ENCODE data around the gene TMEM255B. TPM values are rescaled to one million over a fixed set of nuclear protein-coding genes. Genes with fewer than 3 reads are reported as not detected.

Gene TMEM255B
- total RNA-seq (2013): 3.7 TPM
- polyA plus RNA-seq (1 to 10 TPM; 5.1 to 7.5 (median 5.9) TPM), polyA minus RNA-seq (1.3 and 1.5 TPM in 2 replicates), total RNA-seq (1.2 to 4.7 (median 2.1) reads per million in 11 experiments)

- Histone ChIP-seq H3K79me2 (ENCODE audit: insufficient read depth, low read length) (no peaks in the 10 kb centered on the region), H3K36me3 (replicated peaks in 1 of 2; ENCODE audit: control insufficient read depth in 1 of 2, insufficient read depth in 2 of 2, low read length in 2 of 2) (no peaks in the 10 kb centered on the region), H2AFZ (ENCODE audit: insufficient read depth, low read depth, low read length, poor library complexity, severe bottlenecking) (peak within 1 kb of the TSS; percentile 91), H3K27me3 (ENCODE audit: control insufficient read depth in 2 of 2, insufficient read depth in 2 of 2, low read length in 2 of 2) (peaks cover 20 to 31% of the 10 kb centered on the region in 2 donors), H3K27ac (ENCODE audit: low read depth in 1 of 2, low read length in 2 of 2) (peak within 1 kb of the TSS; percentile 77 to 95), H4K20me1 (ENCODE audit: insufficient read depth, low read length) (no peaks in the 10 kb centered on the region), H3K4me2 (replicated peaks; ENCODE audit: extremely low read depth, low read length, poor library complexity, severe bottlenecking) (peak within 1 kb of the TSS; percentile 94), H3K9me3 (replicated peaks in 1 of 2; ENCODE audit: control insufficient read depth in 1 of 2, insufficient read depth in 1 of 2, low read length in 2 of 2) (peaks cover 3 to 4% of the 10 kb centered on the region in 2 donors), H3K9ac (ENCODE audit: insufficient read depth, low read length, poor library complexity, severe bottlenecking) (peak within 1 kb of the TSS; percentile 91), H3K4me1 (ENCODE audit: control insufficient read depth in 1 of 2, insufficient read depth in 2 of 2, low read length in 2 of 2) (peaks cover 22 to 33% of the 10 kb centered on the region in 2 donors), H3K4me3 (replicated peaks in 1 of 3; ENCODE audit: low read depth in 2 of 3, low read length in 3 of 3) (peak within 1 kb of the TSS; percentile 59 to 88 (median 76))
- Mint-ChIP-seq H3K9me3 (peaks cover 0 to 9% (median 5%) of the 10 kb centered on the region in 7 donors), H3K36me3 (peaks cover 0 to 3% of the 10 kb centered on the region in 2 donors), H3K4me1 (peaks cover 28% of the 10 kb centered on the region), H3K4me3 (peak within 1 kb of the TSS; percentile 90 to 100), H3K27ac (peak within 1 kb of the TSS; percentile 84 to 94 (median 86)), H3K27me3 (ENCODE audit: low read depth in 3 of 3) (peaks cover 24 to 60% (median 42%) of the 10 kb centered on the region in 3 donors)
- intact Hi-C loops (cut with micrococcal nuclease): no loop called here
- DNase-seq: peak; percentile 87 to 89 (median 88)
- WGBS (ENCODE audit: insufficient coverage): under 1% methylated on average over 80 of the region's 80 CpGs
- TF ChIP-seq CTCF (IDR thresholded peaks at IDR 0.05): peak; percentile 51
These were observed at the start of gene TMEM255B for GRCh38 chr13:113758651-113759524. TMEM255B (plus strand) TSS chr13:113759226; CDS start chr13:113759270, 44 bp downstream.

GRCh38 chr13:113722921-113723320, 36.1 kb upstream of the TMEM255B start:
- Histone ChIP-seq H3K27me3 (ENCODE audit: control insufficient read depth in 2 of 2, insufficient read depth in 2 of 2, low read length in 2 of 2) (no peaks in the 10 kb centered on the region), H4K20me1 (ENCODE audit: insufficient read depth, low read length) (no peaks in the 10 kb centered on the region), H3K4me3 (replicated peaks in 1 of 3; ENCODE audit: low read depth in 2 of 3, low read length in 3 of 3) (no peak overlapping the region), H2AFZ (ENCODE audit: insufficient read depth, low read depth, low read length, poor library complexity, severe bottlenecking) (no peak overlapping the region), H3K4me2 (replicated peaks; ENCODE audit: extremely low read depth, low read length, poor library complexity, severe bottlenecking) (no peak overlapping the region), H3K4me1 (ENCODE audit: control insufficient read depth in 1 of 2, insufficient read depth in 2 of 2, low read length in 2 of 2) (peaks cover 7 to 9% of the 10 kb centered on the region in 2 donors), H3K9ac (ENCODE audit: insufficient read depth, low read length, poor library complexity, severe bottlenecking) (no peak overlapping the region), H3K79me2 (ENCODE audit: insufficient read depth, low read length) (no peaks in the 10 kb centered on the region), H3K27ac (ENCODE audit: low read depth in 1 of 2, low read length in 2 of 2) (no peak overlapping the region), H3K9me3 (replicated peaks in 1 of 2; ENCODE audit: control insufficient read depth in 1 of 2, insufficient read depth in 1 of 2, low read length in 2 of 2) (peaks cover 10 to 20% of the 10 kb centered on the region in 2 donors), H3K36me3 (replicated peaks in 1 of 2; ENCODE audit: control insufficient read depth in 1 of 2, insufficient read depth in 2 of 2, low read length in 2 of 2) (no peaks in the 10 kb centered on the region)
- H3K36me3 Mint-ChIP-seq: no peaks in the 10 kb centered on the region
- intact Hi-C loops (cut with micrococcal nuclease): no loop called here
- peaks cover 4 to 15% (median 7%) of the 10 kb centered on the region in 7 donors for H3K9me3 Mint-ChIP-seq
- H3K27me3 Mint-ChIP-seq (ENCODE audit: low read depth in 3 of 3): peaks cover 2 to 10% (median 5%) of the 10 kb centered on the region in 3 donors
- DNase-seq: no peak
- no peak for TF ChIP-seq CTCF (IDR thresholded peaks at IDR 0.05)
- H3K4me1 Mint-ChIP-seq: peaks cover 4% of the 10 kb centered on the region
- no peak overlapping the region for H3K4me3 Mint-ChIP-seq
- 87% methylated on average over 9 of the region's 11 CpGs for WGBS (ENCODE audit: insufficient coverage)
- no peak overlapping the region for H3K27ac Mint-ChIP-seq

Data from CD14-positive monocyte (primary cell).